Thoracic aorta (tissue), 2 donors: Measurements from ENCODE around the gene FXYD2. TPM values are rescaled to one million over a fixed set of nuclear protein-coding genes. Genes with fewer than 3 reads are reported as not detected.

Experiments used
- ATAC-seq: fragments of 150-250 bp; one replicate; pipeline ENCODE4 v1.8.0; 2017; ENCODE audit warnings: low read depth; ENCODE audit not compliant: insufficient number of reproducible peaks, low FRiP score
- DNase-seq: peaks from one replicate; pipeline ENCODE4 v3.0.0-alpha.2; 2020; ENCODE audit warnings: low spot score
- H3K27ac ChIP-seq, 2 donors: fragments of 200-600 bp; sonication (generic); 1 replicate in 1 of 2; 2 replicates in 1 of 2; pipeline ENCODE4 v1.5.1; 2016; ENCODE audit warnings: mild to moderate bottlenecking in 2 of 2, moderate library complexity in 2 of 2
- H3K27me3 ChIP-seq: fragments of 200-600 bp; sonication (generic); replicated peaks from 2 replicates; pipeline ENCODE4 v1.6.0; 2016; ENCODE audit warnings: mild to moderate bottlenecking; ENCODE audit not compliant: insufficient read depth
- H3K36me3 ChIP-seq: fragments of 200-600 bp; sonication (generic); one replicate; pipeline ENCODE4 v1.5.1; 2016
- H3K4me1 ChIP-seq, 2 donors: fragments of 200-600 bp; sonication (generic); 1 replicate in 1 of 2; 2 replicates in 1 of 2; pipeline versions ENCODE4 v1.5.1 to v1.6.0; 2016; ENCODE audit warnings: low read depth in 2 of 2, mild to moderate bottlenecking in 1 of 2; ENCODE audit not compliant: control insufficient read depth in 1 of 2
- H3K4me3 ChIP-seq: fragments of 200-600 bp; sonication (generic); 2 replicates; pipeline ENCODE4 v1.5.1; 2016; ENCODE audit warnings: mild to moderate bottlenecking
- H3K9me3 ChIP-seq: fragments of 200-600 bp; sonication (generic); 2 replicates; pipeline ENCODE4 v1.5.1; 2016
- total RNA-seq, 2 donors: library from RNA; depleted of rRNA; stranded (reverse); fragments of >200 nt; gene quantifications; one replicate each; pipeline versions ENCODE4 v1.1.0 to v1.2.3, GENCODE V29; 2016
- TF ChIP-seq, protein P1 (sequence below): fragments of 200-600 bp; sonication (generic); IDR thresholded peaks from one replicate; pipeline ENCODE4 v1.5.1; 2019; ENCODE audit warnings: antibody characterized with exemption

Gene FXYD2
- total RNA-seq, 2 donors from 2014 or later, result not detected

DNA sequence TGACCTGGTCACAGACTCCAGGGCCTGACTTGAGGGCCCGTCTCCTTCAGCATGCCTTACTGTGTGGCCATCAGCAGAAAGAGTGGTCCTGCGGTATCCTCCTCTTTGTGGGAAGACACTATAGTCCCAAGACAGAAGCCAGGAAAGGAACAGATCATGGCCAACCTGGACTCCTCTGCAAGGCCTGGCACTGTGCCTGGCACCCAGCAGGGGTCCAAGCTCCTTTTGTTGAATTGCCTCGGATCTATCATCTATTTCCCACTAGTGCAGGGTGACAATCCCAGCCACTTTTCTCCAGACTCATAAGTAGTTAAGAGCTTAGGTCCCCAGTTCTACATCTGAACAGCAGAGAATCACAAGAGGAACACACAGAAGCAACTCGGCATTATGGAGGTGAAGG is 54.5 kb downstream of the FXYD2 start:
- Histone ChIP-seq H3K4me3 (no peak overlapping the region), H3K27me3 (no peaks in the 10 kb centered on the region), H3K27ac (no peak overlapping the region), H3K36me3 (no peaks in the 10 kb centered on the region), H3K4me1 (no peaks in the 10 kb centered on the region), H3K9me3 (no peaks in the 10 kb centered on the region)
- no peak for ATAC-seq
- DNase-seq, result no peak
- TF ChIP-seq, protein P1, sequence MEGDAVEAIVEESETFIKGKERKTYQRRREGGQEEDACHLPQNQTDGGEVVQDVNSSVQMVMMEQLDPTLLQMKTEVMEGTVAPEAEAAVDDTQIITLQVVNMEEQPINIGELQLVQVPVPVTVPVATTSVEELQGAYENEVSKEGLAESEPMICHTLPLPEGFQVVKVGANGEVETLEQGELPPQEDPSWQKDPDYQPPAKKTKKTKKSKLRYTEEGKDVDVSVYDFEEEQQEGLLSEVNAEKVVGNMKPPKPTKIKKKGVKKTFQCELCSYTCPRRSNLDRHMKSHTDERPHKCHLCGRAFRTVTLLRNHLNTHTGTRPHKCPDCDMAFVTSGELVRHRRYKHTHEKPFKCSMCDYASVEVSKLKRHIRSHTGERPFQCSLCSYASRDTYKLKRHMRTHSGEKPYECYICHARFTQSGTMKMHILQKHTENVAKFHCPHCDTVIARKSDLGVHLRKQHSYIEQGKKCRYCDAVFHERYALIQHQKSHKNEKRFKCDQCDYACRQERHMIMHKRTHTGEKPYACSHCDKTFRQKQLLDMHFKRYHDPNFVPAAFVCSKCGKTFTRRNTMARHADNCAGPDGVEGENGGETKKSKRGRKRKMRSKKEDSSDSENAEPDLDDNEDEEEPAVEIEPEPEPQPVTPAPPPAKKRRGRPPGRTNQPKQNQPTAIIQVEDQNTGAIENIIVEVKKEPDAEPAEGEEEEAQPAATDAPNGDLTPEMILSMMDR, result no peak

Other genes starting within 250 kb of the FXYD2 start
- gene DSCAML1, start 27.5 kb downstream of the FXYD2 start, total RNA-seq, result under 1 TPM; 0.21 to 0.41 TPM
- 10 to 100 TPM; 17.5 to 17.8 TPM for gene FXYD6, start 51.9 kb upstream of the FXYD2 start, total RNA-seq
- gene TMPRSS13, start 104.7 kb upstream of the FXYD2 start, total RNA-seq, result 1 to 10 TPM in 1 of 2 donors, not detected in 1; 1.1 TPM
- gene IL10RA, start 161.7 kb upstream of the FXYD2 start, total RNA-seq, result 10 to 100 TPM; 36.4 to 72.6 TPM